ENCODE results near the gene CORO2B.

DNA sequence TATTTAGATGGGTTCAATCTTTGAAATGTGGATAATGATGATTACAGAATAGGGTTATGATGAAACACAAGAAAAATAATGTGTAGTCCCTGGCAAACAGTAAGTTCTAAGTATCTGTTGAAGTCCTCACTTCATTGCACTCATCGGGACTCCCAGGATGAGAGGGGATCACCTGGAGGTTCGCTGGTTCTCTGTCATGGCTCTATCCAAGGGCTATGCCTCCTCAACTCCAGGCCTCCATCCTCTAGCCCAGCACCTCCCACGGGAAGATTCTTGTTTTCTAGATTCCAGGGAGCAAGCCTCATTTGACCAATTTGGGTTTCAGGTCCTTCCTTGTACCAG, 196.4 kb downstream of the CORO2B start:
- TF ChIP-seq POLR2A (IDR thresholded peaks at IDR 0.05; ENCODE audit: extremely low read depth, insufficient read length), result no peak
- TF ChIP-seq, protein P1, sequence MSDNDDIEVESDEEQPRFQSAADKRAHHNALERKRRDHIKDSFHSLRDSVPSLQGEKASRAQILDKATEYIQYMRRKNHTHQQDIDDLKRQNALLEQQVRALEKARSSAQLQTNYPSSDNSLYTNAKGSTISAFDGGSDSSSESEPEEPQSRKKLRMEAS (IDR thresholded peaks at IDR 0.05; ENCODE audit: low read depth, low read length), result no peak
